Fibroblast of upper back skin (primary cell): ENCODE data around the gene ZNF260.
A peak's percentile ranks its signal among the peaks of the same experiment; 100 is the strongest.
"Not testable (repeated sequence)": the region's sequence is repeated elsewhere in the genome, so short reads cannot be mapped to it uniquely, and the experiment has no call there.

Experiments
- DNase-seq: peaks from one replicate; pipeline ENCODE4 v3.0.0-alpha.2; 2013

ZNF260 gene

GRCh38 chr19:36528194-36528920 lies at the start of gene ZNF260:
ZNF260 (minus strand) TSS chr19:36528271; CDS start chr19:36515238, 13,033 bp downstream.
- peak; percentile 98 for DNase-seq

- DNase-seq: no peak
Observed at GRCh38 chr19:36577271-36577996, 49.4 kb upstream of the ZNF260 start.

- DNase-seq: no peak
Observed at GRCh38 chr19:36574741-36575140, 46.7 kb upstream of the ZNF260 start.

- peak; percentile 3 for DNase-seq
Observed at GRCh38 chr19:36573895-36574720, 46.0 kb upstream of the ZNF260 start.

GRCh38 chr19:36573020-36573894 lies 45.2 kb upstream of the ZNF260 start, which contains the start of gene ZNF529:
ZNF529 (minus strand) TSS chr19:36573292; CDS start chr19:36572346, 946 bp downstream.
- DNase-seq: peak; percentile 85

- DNase-seq: no peak
Observed at GRCh38 chr19:36572593-36573019, 44.5 kb upstream of the ZNF260 start.

GRCh38 chr19:36564391-36564790 lies 36.3 kb upstream of the ZNF260 start:
- no peak for DNase-seq

GRCh38 chr19:36547001-36547732 lies 19.1 kb upstream of the ZNF260 start:
- DNase-seq: peak; percentile 0

- DNase-seq: no peak
Observed at GRCh38 chr19:36528921-36529518, 949 bp upstream of the ZNF260 start.

GRCh38 chr19:36527873-36528193 lies 238 bp downstream of the ZNF260 start:
- no peak for DNase-seq

GRCh38 chr19:36527341-36527740 lies 730 bp downstream of the ZNF260 start:
- DNase-seq: no peak

- no peak for DNase-seq
Observed at GRCh38 chr19:36526581-36526980, 1.5 kb downstream of the ZNF260 start.

- no peak for DNase-seq
Observed at GRCh38 chr19:36524617-36525016, 3.5 kb downstream of the ZNF260 start.

- DNase-seq: no peak
Observed at GRCh38 chr19:36514012-36514612, 14.0 kb downstream of the ZNF260 start.

GRCh38 chr19:36508325-36508724 lies 19.7 kb downstream of the ZNF260 start:
- DNase-seq: no peak

GRCh38 chr19:36501973-36502372 lies 26.1 kb downstream of the ZNF260 start:
- DNase-seq: no peak

- DNase-seq: no peak
Observed at GRCh38 chr19:36497001-36497400, 31.1 kb downstream of the ZNF260 start.

- DNase-seq: peak; percentile 14
Observed at GRCh38 chr19:36492689-36493453, 35.2 kb downstream of the ZNF260 start.

GRCh38 chr19:36490846-36491245 lies 37.2 kb downstream of the ZNF260 start:
- DNase-seq: not testable (repeated sequence)

GRCh38 chr19:36489920-36490415 lies 38.1 kb downstream of the ZNF260 start:
- DNase-seq: peak; percentile 94
